Activated CD8-positive, alpha-beta memory T cell treated with anti-CD3 and anti-CD28 coated beads, Interleukin-2, amount 10 ng/mL, durations not matched to agents 7 days and 5 days (primary cell): ENCODE data around the gene RINL. TPM values are rescaled to one million over a fixed set of nuclear protein-coding genes. Genes with fewer than 3 reads are reported as not detected.
"Not testable (repeated sequence)": the region's sequence is repeated elsewhere in the genome, so short reads cannot be mapped to it uniquely, and the experiment has no call there.

Experiments used
- ATAC-seq: fragments of 150-1000 bp; cut with Tn5 transposase; one replicate; pipeline ENCODE4 v1.10.0; 2021; ENCODE audit warnings: moderate library complexity
- CTCF ChIA-PET: fragments of 350-600 bp; sonication (Branson Sonifier 250); formaldehyde crosslinking; loops from one replicate; lab custom pipeline; 2021; ENCODE audit warnings: antibody characterized with exemption; lab: Charles Lee
- DNase-seq: peaks from one replicate; pipeline ENCODE4 v3.0.0-alpha.2; 2020
- H3K27ac Mint-ChIP-seq: one replicate; pipeline ENCODE4 v1.8.0; 2021; ENCODE audit warnings: mild to moderate bottlenecking, mixed read lengths
- H3K27me3 Mint-ChIP-seq: one replicate; pipeline ENCODE4 v1.8.0; 2021; ENCODE audit warnings: mixed read lengths
- H3K36me3 Mint-ChIP-seq: one replicate; pipeline ENCODE4 v1.8.0; 2021; ENCODE audit warnings: mild to moderate bottlenecking, mixed read lengths
- H3K4me1 Mint-ChIP-seq: one replicate; pipeline ENCODE4 v1.8.0; 2021; ENCODE audit warnings: mixed read lengths
- H3K4me3 Mint-ChIP-seq: one replicate; pipeline ENCODE4 v1.8.0; 2021; ENCODE audit warnings: mild to moderate bottlenecking, moderate library complexity, mixed read lengths
- H3K9me3 Mint-ChIP-seq: one replicate; pipeline ENCODE4 v1.8.0; 2022; ENCODE audit warnings: low read depth, mixed read lengths
- total RNA-seq, 2 experiments: library from RNA; stranded (reverse); gene quantifications; one replicate each; pipeline ENCODE4 v1.2.3, GENCODE V29; 2021

RINL gene
- total RNA-seq, 2 experiments from 2014 or later = 80.1 to 81.0 TPM

- Mint-ChIP-seq H3K4me3 (no peak overlapping the region), H3K4me1 (peaks cover 31% of the 10 kb centered on the region), H3K27me3 (no peaks in the 10 kb centered on the region), H3K27ac (peak overlapping the region; percentile 54), H3K9me3 (no peaks in the 10 kb centered on the region), H3K36me3 (peaks cover 7% of the 10 kb centered on the region)
- DNase-seq (no peak), ATAC-seq (no peak)
- CTCF ChIA-PET = interaction anchor here (2.3 to 5.4 kb wide), 3 partner anchors 8 to 146 kb away, joined by 5 to 55 read pairs (median 12); no protein-coding TSS in a partner anchor
Observed at GRCh38 chr19:38880076-38880881, 2.2 kb upstream of the RINL start.

GRCh38 chr19:38879400-38879751, 1.3 kb upstream of the RINL start:
- Mint-ChIP-seq H3K4me3 (no peak overlapping the region), H3K27ac (peak overlapping the region; percentile 98), H3K4me1 (peaks cover 31% of the 10 kb centered on the region), H3K27me3 (no peaks in the 10 kb centered on the region), H3K9me3 (no peaks in the 10 kb centered on the region), H3K36me3 (peaks cover 9% of the 10 kb centered on the region)
- CTCF ChIA-PET = interaction anchor here (1.1 to 5.4 kb wide), 12 partner anchors 9 to 261 kb away, joined by 3 to 55 read pairs (median 7); partner anchors contain the start of genes EIF3K, HNRNPL, MRPS12 and NFKBIB
- no peak for DNase-seq
- no peak for ATAC-seq

DNA sequence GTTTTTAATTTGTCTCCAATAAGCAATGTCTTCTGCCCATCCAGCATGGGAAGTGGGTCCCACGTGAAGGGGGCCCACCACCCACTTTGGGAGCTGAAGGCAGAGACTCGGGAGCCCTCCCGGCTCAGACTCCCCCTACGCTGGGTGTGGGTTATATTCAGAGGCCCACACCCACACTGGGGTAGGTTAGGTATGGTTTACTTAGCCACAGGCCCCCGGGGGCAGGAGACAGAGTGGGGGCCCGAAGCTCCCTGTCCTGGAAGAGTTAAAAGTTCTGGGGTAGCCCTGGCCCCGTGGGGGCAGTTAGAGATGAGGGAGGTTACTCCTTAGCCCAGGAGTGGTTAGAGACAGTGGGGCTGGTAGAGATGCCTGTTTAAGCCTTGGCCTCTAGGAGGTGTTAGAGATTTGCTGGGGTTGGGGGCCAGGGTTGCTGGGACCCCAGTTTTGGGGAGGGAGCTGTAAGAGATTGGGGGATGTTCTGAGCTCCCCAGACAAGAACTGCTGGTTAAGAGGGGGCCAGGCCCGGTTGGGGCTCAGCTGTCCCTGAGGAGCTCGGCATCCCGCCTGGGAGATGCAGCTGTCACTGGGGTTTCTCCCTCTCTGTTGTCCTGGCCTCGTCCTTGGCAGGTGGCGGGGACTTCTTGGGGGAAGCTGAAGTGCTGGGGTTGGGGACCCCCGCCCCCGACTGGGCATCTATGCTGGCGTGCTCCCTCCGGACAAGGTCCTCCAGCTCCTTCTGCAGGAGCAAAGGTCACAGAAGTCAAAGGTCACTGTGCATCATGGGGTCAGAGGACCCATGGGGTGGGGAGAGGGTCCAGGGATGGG, 712 bp upstream of the RINL start:
- H3K27ac Mint-ChIP-seq = peak overlapping the region; percentile 98
- H3K4me3 Mint-ChIP-seq = peak overlapping the region; percentile 91
- no peaks in the 10 kb centered on the region for H3K27me3 Mint-ChIP-seq
- ATAC-seq (peak; percentile 34), DNase-seq (no peak)
- peaks cover 10% of the 10 kb centered on the region for H3K36me3 Mint-ChIP-seq
- CTCF ChIA-PET = interaction anchor here (0.8 to 5.4 kb wide), 18 partner anchors 9 to 476 kb away, joined by 3 to 55 read pairs (median 5); partner anchors contain the start of genes ECH1, EIF3K, FAM98C and HNRNPL
- peaks cover 31% of the 10 kb centered on the region for H3K4me1 Mint-ChIP-seq
- no peaks in the 10 kb centered on the region for H3K9me3 Mint-ChIP-seq

DNA sequence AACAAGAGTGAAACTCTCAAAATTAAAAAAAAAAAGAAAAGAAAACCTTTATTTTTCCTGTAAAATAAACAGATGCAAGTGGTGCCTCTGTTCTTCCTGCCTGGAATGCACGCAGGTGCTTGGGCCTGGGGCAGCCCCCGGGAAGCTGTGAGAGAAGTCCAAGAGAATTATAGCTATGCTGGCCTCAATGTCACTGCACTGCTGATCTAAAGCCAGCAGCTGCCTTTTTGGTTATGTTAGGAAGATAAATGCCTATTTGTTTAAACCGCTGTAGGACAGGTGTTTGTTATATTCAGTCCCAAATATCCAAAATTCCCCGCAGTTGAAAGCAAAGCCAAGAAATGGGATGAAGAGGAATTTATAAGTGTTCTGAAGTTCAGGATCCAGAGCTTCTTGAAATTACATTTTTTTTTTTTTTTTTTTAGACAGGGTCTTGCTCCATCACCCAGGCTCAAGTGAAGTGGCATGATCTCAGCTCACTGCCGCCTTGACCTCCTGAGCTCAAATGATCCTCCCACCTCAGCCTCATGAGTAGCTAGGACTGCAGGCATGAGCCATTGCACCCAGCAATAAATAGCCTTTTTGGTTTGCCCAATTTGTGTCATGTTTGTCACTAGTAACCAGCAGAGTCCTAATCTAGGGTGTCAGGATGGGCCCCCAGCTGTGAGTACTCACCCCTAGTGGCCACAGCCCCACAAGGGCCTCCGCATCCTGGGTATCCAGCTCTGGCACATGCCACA, 2.2 kb downstream of the RINL start:
- peaks cover 35% of the 10 kb centered on the region for H3K4me1 Mint-ChIP-seq
- CTCF ChIA-PET = interaction anchor here (0.9 to 5.4 kb wide), 5 partner anchors 12 to 362 kb away, joined by 3 to 55 read pairs (median 3); partner anchors contain the start of genes HNRNPL, MRPS12 and SARS2
- DNase-seq = no peak

DNA sequence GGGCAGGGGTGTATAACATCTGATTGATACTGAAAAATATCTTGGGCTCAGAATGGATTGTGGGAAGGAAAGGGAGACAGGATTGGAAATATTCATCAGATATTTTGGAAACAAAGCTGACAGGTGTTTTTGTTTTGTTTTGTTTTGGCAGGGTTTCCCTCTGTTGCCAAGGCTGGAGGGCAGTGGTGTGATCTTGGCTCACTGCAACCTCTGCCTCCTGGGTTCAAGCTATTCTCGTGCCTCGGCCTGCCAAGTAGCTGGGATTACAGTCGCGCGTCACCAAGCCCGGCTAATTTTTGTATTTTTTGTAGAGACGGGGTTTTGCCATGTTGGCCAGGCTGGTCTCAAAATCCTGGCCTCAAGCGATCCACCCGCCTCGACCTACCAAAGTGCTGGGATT, 4.7 kb downstream of the RINL start:
- not testable (repeated sequence) for ATAC-seq

More for the DNA sequence above, 2.2 kb downstream of the RINL start:
- peaks cover 15% of the 10 kb centered on the region for H3K36me3 Mint-ChIP-seq
- no peak for ATAC-seq
- no peak overlapping the region for H3K4me3 Mint-ChIP-seq
- peak overlapping the region; percentile 66 for H3K27ac Mint-ChIP-seq
- H3K27me3 Mint-ChIP-seq = no peaks in the 10 kb centered on the region
- H3K9me3 Mint-ChIP-seq = no peaks in the 10 kb centered on the region

DNA sequence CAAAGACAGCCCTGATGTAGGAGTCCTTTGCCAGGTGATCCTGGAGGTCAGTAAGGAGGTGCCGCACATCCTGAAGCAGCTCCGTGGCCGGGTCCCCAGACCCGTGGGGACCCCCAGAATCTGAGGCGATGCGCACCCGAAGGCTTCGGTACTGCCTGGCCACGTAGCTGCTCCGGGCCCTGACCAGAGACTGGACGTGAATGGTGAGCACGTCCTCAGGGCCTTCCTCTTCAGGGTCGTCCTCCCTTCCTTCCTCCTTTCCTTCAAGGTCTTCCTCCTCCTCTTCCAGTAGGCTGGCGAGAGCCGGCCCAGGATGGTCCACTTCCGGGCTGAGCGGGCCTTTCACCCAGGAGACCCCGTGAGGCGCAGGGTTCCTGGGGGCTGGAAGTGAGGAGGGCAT, 7.5 kb downstream of the RINL start:
- ATAC-seq (no peak), DNase-seq (no peak)
- Mint-ChIP-seq H3K27me3 (no peaks in the 10 kb centered on the region), H3K4me3 (peak overlapping the region; percentile 53), H3K9me3 (no peaks in the 10 kb centered on the region), H3K36me3 (peaks cover 31% of the 10 kb centered on the region), H3K4me1 (peaks cover 31% of the 10 kb centered on the region), H3K27ac (peak overlapping the region; percentile 52)
- CTCF ChIA-PET = interaction anchor here (0.9 to 4.1 kb wide), 9 partner anchors 8 to 236 kb away, joined by 3 to 24 read pairs (median 7); partner anchors contain the start of genes MRPS12, RINL and SARS2

More for the DNA sequence above, 4.7 kb downstream of the RINL start:
- not testable (repeated sequence) for DNase-seq, H3K4me3 Mint-ChIP-seq, H3K9me3 Mint-ChIP-seq, H3K27ac Mint-ChIP-seq, H3K27me3 Mint-ChIP-seq
- Mint-ChIP-seq H3K36me3 (peaks cover 29% of the 10 kb centered on the region), H3K4me1 (peaks cover 45% of the 10 kb centered on the region)
- CTCF ChIA-PET = interaction anchor here (1.2 kb wide), 2 partner anchors 24 to 31 kb away, joined by 3 to 4 read pairs; no protein-coding TSS in a partner anchor

- peaks cover 34% of the 10 kb centered on the region for H3K36me3 Mint-ChIP-seq
- H3K4me1 Mint-ChIP-seq = peaks cover 37% of the 10 kb centered on the region
- ATAC-seq (peak; percentile 96), DNase-seq (peak; percentile 95)
- H3K9me3 Mint-ChIP-seq = no peaks in the 10 kb centered on the region
- H3K27me3 Mint-ChIP-seq = no peaks in the 10 kb centered on the region
- CTCF ChIA-PET = interaction anchor here (1.0 to 4.1 kb wide), 14 partner anchors 8 to 236 kb away, joined by 3 to 24 read pairs (median 9); partner anchors contain the start of genes ECH1, MRPS12, RINL and SARS2
- peak overlapping the region; percentile 79 for H3K4me3 Mint-ChIP-seq
- peak overlapping the region; percentile 85 for H3K27ac Mint-ChIP-seq
Observed at GRCh38 chr19:38869836-38870607, 8.1 kb downstream of the RINL start.

DNA sequence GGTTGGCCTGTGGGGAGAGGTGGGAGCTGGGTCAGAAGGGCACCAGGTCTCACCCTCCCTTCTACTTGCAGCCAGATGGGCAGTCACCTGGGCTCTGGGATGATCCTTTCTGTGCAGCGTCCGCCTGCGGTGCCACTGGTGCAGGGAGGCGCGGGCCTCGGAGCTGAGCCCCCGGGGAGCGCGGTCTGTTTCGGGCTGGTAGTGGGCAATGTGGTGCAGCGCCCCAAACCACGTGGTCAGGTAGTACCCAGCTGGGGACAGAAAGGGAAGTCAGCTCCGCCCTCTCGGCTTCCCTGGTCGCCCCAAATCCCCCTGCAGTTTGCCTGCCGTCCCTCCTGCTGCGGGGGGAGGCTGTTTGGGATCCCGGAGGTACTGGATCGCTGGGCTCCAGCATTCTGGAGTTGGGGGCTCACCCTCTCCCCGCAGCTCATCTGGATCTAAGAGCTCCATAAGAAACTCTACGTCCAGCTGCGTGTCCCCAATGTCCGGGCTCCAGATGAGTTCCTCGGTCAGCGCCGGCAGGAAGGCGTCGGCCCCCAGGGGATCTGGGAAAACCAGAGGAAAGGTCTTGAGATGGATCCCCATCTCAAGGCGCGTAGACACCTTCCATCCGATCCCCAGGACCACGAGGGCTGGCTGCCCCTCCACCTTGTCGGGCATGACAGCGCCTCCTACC, 8.8 kb downstream of the RINL start:
- Mint-ChIP-seq H3K27me3 (no peaks in the 10 kb centered on the region), H3K36me3 (peaks cover 37% of the 10 kb centered on the region), H3K27ac (peak overlapping the region; percentile 85), H3K4me3 (peak overlapping the region; percentile 79), H3K9me3 (no peaks in the 10 kb centered on the region), H3K4me1 (peaks cover 44% of the 10 kb centered on the region)
- ATAC-seq (no peak), DNase-seq (peak; percentile 63)
- CTCF ChIA-PET = interaction anchor here (0.8 to 4.1 kb wide), 17 partner anchors 8 to 466 kb away, joined by 3 to 24 read pairs (median 7); partner anchors contain the start of genes ACTN4, ECH1, FAM98C and MRPS12

GRCh38 chr19:38868551-38868950, 9.5 kb downstream of the RINL start:
- H3K4me3 Mint-ChIP-seq = peak overlapping the region; percentile 79
- CTCF ChIA-PET = interaction anchor here (0.8 to 4.1 kb wide), 16 partner anchors 8 to 466 kb away, joined by 3 to 24 read pairs (median 8); partner anchors contain the start of genes ACTN4, ECH1, FAM98C and MRPS12
- ATAC-seq (no peak), DNase-seq (no peak)
- no peaks in the 10 kb centered on the region for H3K9me3 Mint-ChIP-seq
- H3K27ac Mint-ChIP-seq = peak overlapping the region; percentile 85
- peaks cover 46% of the 10 kb centered on the region for H3K4me1 Mint-ChIP-seq
- no peaks in the 10 kb centered on the region for H3K27me3 Mint-ChIP-seq
- H3K36me3 Mint-ChIP-seq = peaks cover 37% of the 10 kb centered on the region

DNA sequence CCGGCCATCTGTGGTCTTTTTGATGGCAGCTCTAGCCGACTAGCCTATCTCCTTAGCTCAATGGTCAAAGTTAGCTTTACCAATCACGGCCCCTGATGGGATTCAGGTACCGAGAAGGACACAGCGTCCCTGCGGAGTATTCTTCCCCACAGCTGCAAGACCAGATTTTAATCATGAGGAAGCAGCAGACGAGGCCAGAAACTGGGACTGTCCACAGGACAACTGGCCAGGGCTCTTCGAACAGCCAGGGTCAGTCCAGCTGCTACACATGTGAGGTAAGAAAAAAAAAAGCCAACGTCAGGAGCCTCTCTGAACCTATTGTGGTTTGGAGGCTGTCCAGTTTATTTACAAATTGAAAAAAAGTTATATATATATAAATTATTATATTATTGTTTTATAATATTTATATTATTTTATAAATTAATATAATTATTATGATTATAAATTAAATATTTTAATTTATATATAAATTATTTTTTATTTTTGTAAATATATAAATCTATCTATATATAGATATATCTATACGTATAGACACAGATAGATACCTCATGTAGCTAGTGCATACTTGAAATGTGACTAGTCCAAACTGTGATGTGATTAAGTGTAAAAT, 10.8 kb downstream of the RINL start:
- peaks cover 49% of the 10 kb centered on the region for H3K4me1 Mint-ChIP-seq
- CTCF ChIA-PET = interaction anchor here (0.6 to 4.1 kb wide), 4 partner anchors 10 to 152 kb away, joined by 3 to 24 read pairs (median 12); no protein-coding TSS in a partner anchor
- H3K36me3 Mint-ChIP-seq = peaks cover 31% of the 10 kb centered on the region
- ATAC-seq (no peak), DNase-seq (no peak)
- no peak overlapping the region for H3K27ac Mint-ChIP-seq
- no peaks in the 10 kb centered on the region for H3K9me3 Mint-ChIP-seq
- no peaks in the 10 kb centered on the region for H3K27me3 Mint-ChIP-seq
- H3K4me3 Mint-ChIP-seq = no peak overlapping the region
